ENCODE results near the gene FMO2.

DNA sequence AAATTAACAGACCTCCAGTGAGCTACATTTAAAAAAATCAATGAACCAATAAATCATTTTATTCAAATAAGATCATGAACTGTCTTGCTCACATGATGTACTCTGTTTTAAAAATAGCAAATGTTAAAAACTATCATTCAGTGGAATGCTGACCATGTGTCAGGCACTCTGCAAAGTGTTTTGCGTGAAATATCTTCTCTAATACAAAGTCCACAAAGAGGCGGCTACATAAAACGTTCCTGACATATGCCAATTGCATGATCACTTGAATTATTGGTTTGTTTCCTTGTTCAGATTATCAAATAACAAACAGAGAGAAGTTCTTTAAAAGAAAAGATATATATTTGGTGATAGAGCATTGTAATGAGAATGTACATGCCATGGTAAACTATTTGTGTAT, 10.7 kb downstream of the FMO2 start:
- TF ChIP-seq, protein P1, sequence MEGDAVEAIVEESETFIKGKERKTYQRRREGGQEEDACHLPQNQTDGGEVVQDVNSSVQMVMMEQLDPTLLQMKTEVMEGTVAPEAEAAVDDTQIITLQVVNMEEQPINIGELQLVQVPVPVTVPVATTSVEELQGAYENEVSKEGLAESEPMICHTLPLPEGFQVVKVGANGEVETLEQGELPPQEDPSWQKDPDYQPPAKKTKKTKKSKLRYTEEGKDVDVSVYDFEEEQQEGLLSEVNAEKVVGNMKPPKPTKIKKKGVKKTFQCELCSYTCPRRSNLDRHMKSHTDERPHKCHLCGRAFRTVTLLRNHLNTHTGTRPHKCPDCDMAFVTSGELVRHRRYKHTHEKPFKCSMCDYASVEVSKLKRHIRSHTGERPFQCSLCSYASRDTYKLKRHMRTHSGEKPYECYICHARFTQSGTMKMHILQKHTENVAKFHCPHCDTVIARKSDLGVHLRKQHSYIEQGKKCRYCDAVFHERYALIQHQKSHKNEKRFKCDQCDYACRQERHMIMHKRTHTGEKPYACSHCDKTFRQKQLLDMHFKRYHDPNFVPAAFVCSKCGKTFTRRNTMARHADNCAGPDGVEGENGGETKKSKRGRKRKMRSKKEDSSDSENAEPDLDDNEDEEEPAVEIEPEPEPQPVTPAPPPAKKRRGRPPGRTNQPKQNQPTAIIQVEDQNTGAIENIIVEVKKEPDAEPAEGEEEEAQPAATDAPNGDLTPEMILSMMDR (IDR thresholded peaks at IDR 0.05): no peak
- no peak for TF ChIP-seq POLR2A (IDR thresholded peaks at IDR 0.05)

All from body of pancreas (tissue), 4 donors.